Measurements from ENCODE around the gene L2HGDH. TPM values are rescaled to one million over a fixed set of nuclear protein-coding genes. Genes with fewer than 3 reads are reported as not detected.

The L2HGDH gene
- total RNA-seq, 1 experiment from 2014 or later, result 13.9 TPM

- intact Hi-C loops (cut with micrococcal nuclease; ENCODE audit: unreplicated experiment), result no loop called here
- Mint-ChIP-seq H3K4me1 (ENCODE audit: low read depth, unreplicated experiment) (no peaks in the 10 kb centered on the region), H3K27ac (ENCODE audit: unreplicated experiment) (no peak overlapping the region), H3K27me3 (ENCODE audit: unreplicated experiment) (no peaks in the 10 kb centered on the region), H3K4me3 (ENCODE audit: low read depth, unreplicated experiment) (no peak overlapping the region), H3K9me3 (ENCODE audit: low read depth, unreplicated experiment) (peaks cover 2% of the 10 kb centered on the region), H3K36me3 (ENCODE audit: insufficient read depth, unreplicated experiment) (no peaks in the 10 kb centered on the region)
- DNase-seq, result no peak
- CTCF ChIA-PET, result interaction anchor here (0.7 kb wide), 1 partner anchor 14 kb away, joined by 7 read pairs; no protein-coding TSS in a partner anchor
- TF ChIP-seq CTCF (IDR thresholded peaks at IDR 0.05; ENCODE audit: unreplicated experiment), result no peak
- no TSS peak for BruUV-seq (replicated peaks)
Observed at GRCh38 chr14:50303744-50304471, 8.1 kb downstream of the L2HGDH start.

- H3K4me1 Mint-ChIP-seq (ENCODE audit: low read depth, unreplicated experiment), result no peaks in the 10 kb centered on the region
- H3K9me3 Mint-ChIP-seq (ENCODE audit: low read depth, unreplicated experiment), result peaks cover 2% of the 10 kb centered on the region
- CTCF ChIA-PET, result no interaction called here
- intact Hi-C loops (cut with micrococcal nuclease; ENCODE audit: unreplicated experiment), result no loop called here
- no peaks in the 10 kb centered on the region for H3K27me3 Mint-ChIP-seq (ENCODE audit: unreplicated experiment)
- no peak overlapping the region for H3K4me3 Mint-ChIP-seq (ENCODE audit: low read depth, unreplicated experiment)
- no TSS peak for BruUV-seq (replicated peaks)
- no peak for DNase-seq
- no peaks in the 10 kb centered on the region for H3K36me3 Mint-ChIP-seq (ENCODE audit: insufficient read depth, unreplicated experiment)
- H3K27ac Mint-ChIP-seq (ENCODE audit: unreplicated experiment), result no peak overlapping the region
- no peak for TF ChIP-seq CTCF (IDR thresholded peaks at IDR 0.05; ENCODE audit: unreplicated experiment)
Observed at GRCh38 chr14:50301914-50302313, 10.1 kb downstream of the L2HGDH start.

- no TSS peak for BruUV-seq (replicated peaks)
- CTCF ChIA-PET, result no interaction called here
- intact Hi-C loops (cut with micrococcal nuclease; ENCODE audit: unreplicated experiment), result no loop called here
- no peak for DNase-seq
- TF ChIP-seq CTCF (IDR thresholded peaks at IDR 0.05; ENCODE audit: unreplicated experiment), result no peak
- no peaks in the 10 kb centered on the region for H3K36me3 Mint-ChIP-seq (ENCODE audit: insufficient read depth, unreplicated experiment)
- H3K27me3 Mint-ChIP-seq (ENCODE audit: unreplicated experiment), result no peaks in the 10 kb centered on the region
- H3K4me3 Mint-ChIP-seq (ENCODE audit: low read depth, unreplicated experiment), result no peak overlapping the region
- peaks cover 2% of the 10 kb centered on the region for H3K9me3 Mint-ChIP-seq (ENCODE audit: low read depth, unreplicated experiment)
- H3K4me1 Mint-ChIP-seq (ENCODE audit: low read depth, unreplicated experiment), result no peaks in the 10 kb centered on the region
- no peak overlapping the region for H3K27ac Mint-ChIP-seq (ENCODE audit: unreplicated experiment)
Observed at GRCh38 chr14:50299585-50299984, 12.4 kb downstream of the L2HGDH start.

- Mint-ChIP-seq H3K27me3 (ENCODE audit: unreplicated experiment) (no peaks in the 10 kb centered on the region), H3K36me3 (ENCODE audit: insufficient read depth, unreplicated experiment) (no peaks in the 10 kb centered on the region), H3K4me1 (ENCODE audit: low read depth, unreplicated experiment) (no peaks in the 10 kb centered on the region), H3K9me3 (ENCODE audit: low read depth, unreplicated experiment) (no peaks in the 10 kb centered on the region), H3K27ac (ENCODE audit: unreplicated experiment) (no peak overlapping the region), H3K4me3 (ENCODE audit: low read depth, unreplicated experiment) (no peak overlapping the region)
- DNase-seq, result no peak
- TF ChIP-seq CTCF (IDR thresholded peaks at IDR 0.05; ENCODE audit: unreplicated experiment), result no peak
- CTCF ChIA-PET, result no interaction called here
- no TSS peak for BruUV-seq (replicated peaks)
- intact Hi-C loops (cut with micrococcal nuclease; ENCODE audit: unreplicated experiment), result no loop called here
Observed at GRCh38 chr14:50290306-50290705, 21.7 kb downstream of the L2HGDH start.
